ENCODE results near the gene PGAP1. TPM values are rescaled to one million over a fixed set of nuclear protein-coding genes. Genes with fewer than 3 reads are reported as not detected.

Gene PGAP1
- total and polyA plus RNA-seq, 2 donors, result 3.1 to 4.2 TPM

DNA sequence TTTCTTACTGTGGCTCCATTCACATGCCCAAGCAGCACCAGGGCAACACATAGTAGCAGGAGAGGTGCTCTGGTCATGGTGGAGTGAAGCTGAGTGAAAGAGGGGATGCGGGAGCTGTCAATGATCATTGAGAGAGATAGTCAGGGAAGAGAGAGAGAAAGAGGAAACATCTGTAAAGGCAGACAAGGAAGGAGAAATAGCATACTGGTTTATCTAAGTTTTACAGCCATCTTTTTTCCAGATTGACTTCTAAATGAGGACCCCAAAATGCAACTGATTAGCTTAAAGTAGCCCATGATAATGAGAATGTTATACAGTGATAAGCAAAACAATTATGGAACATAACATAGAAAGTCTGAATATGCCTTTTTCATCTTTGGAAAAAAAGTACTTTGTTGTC is 117.2 kb downstream of the PGAP1 start, which contains the start of gene C2orf66:
Gene C2orf66 (minus strand): TSS at position 96 of the 400 bp plus-strand sequence. CDS start 19 bp downstream, at position 77.
- WGBS, result 70% methylated on average over 1 of the region's 1 CpG
- no peaks in the 10 kb centered on the region for H3K4me1 ChIP-seq (ENCODE audit: control insufficient read depth in 2 of 2, insufficient read depth in 2 of 2, low read length in 2 of 2)
- no peak for DNase-seq (ENCODE audit: low read depth in 6 of 9, low spot score in 9 of 9)
- no peaks in the 10 kb centered on the region for H3K27me3 ChIP-seq (ENCODE audit: control insufficient read depth in 2 of 2, insufficient read depth in 1 of 2, low read length in 1 of 2)
- H3K4me3 ChIP-seq (ENCODE audit: low read length in 2 of 2), result no peak within 1 kb of the TSS
- H3K27ac ChIP-seq (ENCODE audit: low read depth in 1 of 2, low read length in 1 of 2), result no peak within 1 kb of the TSS
- no peaks in the 10 kb centered on the region for H3K36me3 ChIP-seq (ENCODE audit: control insufficient read depth in 2 of 2, insufficient read depth in 2 of 2, low read length in 1 of 2)
- H3K9me3 ChIP-seq (ENCODE audit: control insufficient read depth in 2 of 2, insufficient read depth in 1 of 2, low read length in 1 of 2), result no peaks in the 10 kb centered on the region

DNA sequence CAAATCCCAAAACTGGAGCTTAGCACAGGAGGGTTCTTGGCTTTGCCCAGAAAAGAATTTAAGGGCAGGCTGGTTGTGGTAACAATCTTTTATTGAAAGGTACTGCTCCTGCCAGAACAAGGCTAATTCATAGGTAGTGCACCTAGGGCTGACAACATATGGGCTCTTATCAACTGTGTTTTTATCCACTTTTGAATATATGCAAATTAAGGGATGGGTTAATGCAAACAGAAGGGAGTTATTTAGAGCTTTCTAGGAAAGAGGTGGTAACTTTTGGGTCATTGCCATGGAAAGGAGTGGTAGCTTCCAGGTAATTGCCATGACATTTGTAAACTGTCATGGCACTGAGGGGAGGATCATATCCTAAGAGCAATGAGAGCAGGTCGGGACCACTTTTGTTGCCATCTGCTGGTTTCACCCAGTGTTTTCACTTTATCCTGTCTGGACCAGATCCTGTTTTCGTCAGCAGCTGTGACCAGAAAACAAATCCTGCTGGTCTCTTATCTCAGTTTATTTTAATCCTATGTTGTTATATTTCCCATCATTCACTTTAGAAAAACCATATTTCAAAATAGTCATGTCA is 118.3 kb downstream of the PGAP1 start:
- Histone ChIP-seq H3K27me3 (ENCODE audit: control insufficient read depth in 2 of 2, insufficient read depth in 1 of 2, low read length in 1 of 2) (no peaks in the 10 kb centered on the region), H3K27ac (ENCODE audit: low read depth in 1 of 2, low read length in 1 of 2) (no peak overlapping the region), H3K36me3 (ENCODE audit: control insufficient read depth in 2 of 2, insufficient read depth in 2 of 2, low read length in 1 of 2) (no peaks in the 10 kb centered on the region), H3K9me3 (ENCODE audit: control insufficient read depth in 2 of 2, insufficient read depth in 1 of 2, low read length in 1 of 2) (no peaks in the 10 kb centered on the region), H3K4me3 (ENCODE audit: low read length in 2 of 2) (no peak overlapping the region), H3K4me1 (ENCODE audit: control insufficient read depth in 2 of 2, insufficient read depth in 2 of 2, low read length in 2 of 2) (no peaks in the 10 kb centered on the region)
- DNase-seq (ENCODE audit: low read depth in 6 of 9, low spot score in 9 of 9), result no peak
- WGBS, result 88% methylated on average over 2 of the region's 2 CpGs

DNA sequence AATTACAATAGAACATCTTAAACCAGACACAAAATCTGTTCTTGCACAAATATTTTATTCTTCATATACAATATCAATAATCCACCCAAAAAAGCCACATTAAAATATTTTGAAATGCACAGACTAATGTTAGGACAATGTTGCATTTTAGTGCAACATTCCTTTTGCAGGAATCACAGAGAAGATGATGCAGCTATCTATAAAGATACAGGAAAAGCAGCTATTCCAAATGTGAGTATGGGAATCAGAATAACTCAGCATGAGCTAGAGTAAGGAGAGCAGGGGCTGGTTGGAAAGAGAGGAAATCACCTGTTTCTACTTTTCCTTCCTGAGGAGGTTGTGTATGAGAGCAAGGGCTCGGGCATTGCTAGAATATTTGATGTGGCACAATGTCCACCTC is 122.1 kb downstream of the PGAP1 start:
- WGBS, result 9% methylated on average over 1 of the region's 1 CpG
- no peak overlapping the region for H3K27ac ChIP-seq (ENCODE audit: low read depth in 1 of 2, low read length in 1 of 2)

DNA sequence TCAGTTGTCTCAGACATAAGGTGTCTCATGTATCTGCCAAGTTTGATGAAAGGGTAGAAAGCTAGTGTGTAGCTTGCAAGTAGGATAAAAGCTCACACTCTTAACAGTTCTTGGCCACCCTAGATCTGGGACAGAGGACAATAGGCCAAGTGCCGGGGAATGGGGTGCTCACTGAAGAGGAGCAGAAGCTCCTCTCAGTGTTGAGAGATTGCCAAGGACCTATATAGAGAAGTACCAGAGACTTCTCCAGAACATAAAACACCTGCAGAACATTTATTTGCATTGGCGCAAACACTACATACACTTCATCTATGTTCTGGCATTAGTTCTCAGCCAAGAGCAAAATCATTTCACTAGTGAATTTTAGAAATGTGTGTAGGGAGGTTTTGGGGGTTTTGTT is 124.1 kb downstream of the PGAP1 start:
- 96% methylated on average over 2 of the region's 2 CpGs for WGBS
- H3K9me3 ChIP-seq (ENCODE audit: control insufficient read depth in 2 of 2, insufficient read depth in 1 of 2, low read length in 1 of 2), result no peaks in the 10 kb centered on the region
- DNase-seq (ENCODE audit: low read depth in 6 of 9, low spot score in 9 of 9), result no peak
- peaks cover 0 to 4% of the 10 kb centered on the region in 2 donors for H3K36me3 ChIP-seq (ENCODE audit: control insufficient read depth in 2 of 2, insufficient read depth in 2 of 2, low read length in 1 of 2)
- peak overlapping the region in 1 of 2 donors; percentile 6 for H3K27ac ChIP-seq (ENCODE audit: low read depth in 1 of 2, low read length in 1 of 2)
- H3K4me3 ChIP-seq (ENCODE audit: low read length in 2 of 2), result no peak overlapping the region
- no peaks in the 10 kb centered on the region for H3K27me3 ChIP-seq (ENCODE audit: control insufficient read depth in 2 of 2, insufficient read depth in 1 of 2, low read length in 1 of 2)
- H3K4me1 ChIP-seq (ENCODE audit: control insufficient read depth in 2 of 2, insufficient read depth in 2 of 2, low read length in 2 of 2), result peaks cover 0 to 10% of the 10 kb centered on the region in 2 donors

More for the DNA sequence above, 122.1 kb downstream of the PGAP1 start:
- no peak for DNase-seq (ENCODE audit: low read depth in 6 of 9, low spot score in 9 of 9)
- Histone ChIP-seq H3K4me3 (ENCODE audit: low read length in 2 of 2) (no peak overlapping the region), H3K27me3 (ENCODE audit: control insufficient read depth in 2 of 2, insufficient read depth in 1 of 2, low read length in 1 of 2) (no peaks in the 10 kb centered on the region), H3K4me1 (ENCODE audit: control insufficient read depth in 2 of 2, insufficient read depth in 2 of 2, low read length in 2 of 2) (peaks cover 0 to 3% of the 10 kb centered on the region in 2 donors), H3K9me3 (ENCODE audit: control insufficient read depth in 2 of 2, insufficient read depth in 1 of 2, low read length in 1 of 2) (no peaks in the 10 kb centered on the region), H3K36me3 (ENCODE audit: control insufficient read depth in 2 of 2, insufficient read depth in 2 of 2, low read length in 1 of 2) (no peaks in the 10 kb centered on the region)

DNA sequence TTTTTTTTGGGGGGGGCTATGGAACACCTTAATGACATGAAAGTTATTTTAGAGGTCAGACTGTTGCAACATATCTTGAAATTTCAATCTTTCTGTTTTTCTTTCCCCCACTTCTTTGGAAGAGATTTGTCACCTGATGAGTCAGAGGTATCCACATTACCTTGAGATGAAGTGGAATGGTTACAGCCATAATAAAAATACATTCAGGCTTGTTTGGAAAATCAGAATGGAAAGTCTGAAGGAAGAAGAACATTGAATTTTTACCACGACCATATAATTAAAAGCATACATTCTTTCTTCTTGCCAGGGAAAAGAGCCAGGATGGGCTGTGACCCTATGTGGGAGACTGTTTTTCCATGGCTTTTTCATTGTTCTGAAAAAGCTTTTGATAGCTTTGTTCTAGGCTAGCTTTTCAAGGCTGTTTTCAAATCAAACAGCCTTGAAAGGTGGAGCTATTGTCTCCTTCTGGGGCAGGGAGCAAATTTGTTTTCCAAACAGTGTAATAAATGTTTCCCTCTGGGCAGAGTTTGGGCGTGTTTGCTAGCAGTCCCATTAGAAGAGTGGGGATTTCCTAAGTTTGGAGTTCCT is 124.7 kb downstream of the PGAP1 start:
- peaks cover 0 to 10% of the 10 kb centered on the region in 2 donors for H3K4me1 ChIP-seq (ENCODE audit: control insufficient read depth in 2 of 2, insufficient read depth in 2 of 2, low read length in 2 of 2)
- H3K36me3 ChIP-seq (ENCODE audit: control insufficient read depth in 2 of 2, insufficient read depth in 2 of 2, low read length in 1 of 2), result peaks cover under 1 to 11% of the 10 kb centered on the region in 2 donors
- no peak overlapping the region for H3K4me3 ChIP-seq (ENCODE audit: low read length in 2 of 2)
- H3K9me3 ChIP-seq (ENCODE audit: control insufficient read depth in 2 of 2, insufficient read depth in 1 of 2, low read length in 1 of 2), result no peaks in the 10 kb centered on the region
- WGBS, result 63% methylated on average over 2 of the region's 2 CpGs
- no peaks in the 10 kb centered on the region for H3K27me3 ChIP-seq (ENCODE audit: control insufficient read depth in 2 of 2, insufficient read depth in 1 of 2, low read length in 1 of 2)
- peak in 1 of 9 donors; percentile 7 for DNase-seq (ENCODE audit: low read depth in 6 of 9, low spot score in 9 of 9)
- H3K27ac ChIP-seq (ENCODE audit: low read depth in 1 of 2, low read length in 1 of 2), result no peak overlapping the region

DNA sequence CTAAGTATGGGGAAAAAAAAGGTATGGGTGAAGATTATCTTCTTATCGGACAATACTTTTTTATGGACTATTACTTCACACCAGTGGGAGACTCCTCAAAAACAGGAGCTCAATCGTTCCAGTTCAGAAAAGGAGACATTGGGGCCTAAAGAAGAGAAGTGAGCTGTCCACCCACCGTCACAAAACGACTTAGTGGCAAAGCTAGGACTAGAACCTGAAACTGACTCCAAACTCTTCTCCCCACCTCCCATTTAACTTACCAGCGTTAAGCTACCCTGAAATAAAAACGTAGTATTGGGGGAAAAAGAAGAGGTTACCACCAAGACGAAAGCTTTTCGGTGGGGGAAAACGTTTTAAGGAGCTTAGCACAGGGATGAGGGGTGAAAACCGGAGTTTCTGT is 127.5 kb downstream of the PGAP1 start:
- 9% methylated on average over 10 of the region's 10 CpGs for WGBS
- no peaks in the 10 kb centered on the region for H3K27me3 ChIP-seq (ENCODE audit: control insufficient read depth in 2 of 2, insufficient read depth in 1 of 2, low read length in 1 of 2)
- H3K36me3 ChIP-seq (ENCODE audit: control insufficient read depth in 2 of 2, insufficient read depth in 2 of 2, low read length in 1 of 2), result peaks cover 10 to 22% of the 10 kb centered on the region in 2 donors
- H3K4me1 ChIP-seq (ENCODE audit: control insufficient read depth in 2 of 2, insufficient read depth in 2 of 2, low read length in 2 of 2), result peaks cover 0 to 10% of the 10 kb centered on the region in 2 donors
- peak overlapping the region; percentile 90 to 96 for H3K4me3 ChIP-seq (ENCODE audit: low read length in 2 of 2)
- DNase-seq (ENCODE audit: low read depth in 6 of 9, low spot score in 9 of 9), result peak in 1 of 9 donors; percentile 3
- no peaks in the 10 kb centered on the region for H3K9me3 ChIP-seq (ENCODE audit: control insufficient read depth in 2 of 2, insufficient read depth in 1 of 2, low read length in 1 of 2)
- peak overlapping the region; percentile 91 to 95 for H3K27ac ChIP-seq (ENCODE audit: low read depth in 1 of 2, low read length in 1 of 2)

DNA sequence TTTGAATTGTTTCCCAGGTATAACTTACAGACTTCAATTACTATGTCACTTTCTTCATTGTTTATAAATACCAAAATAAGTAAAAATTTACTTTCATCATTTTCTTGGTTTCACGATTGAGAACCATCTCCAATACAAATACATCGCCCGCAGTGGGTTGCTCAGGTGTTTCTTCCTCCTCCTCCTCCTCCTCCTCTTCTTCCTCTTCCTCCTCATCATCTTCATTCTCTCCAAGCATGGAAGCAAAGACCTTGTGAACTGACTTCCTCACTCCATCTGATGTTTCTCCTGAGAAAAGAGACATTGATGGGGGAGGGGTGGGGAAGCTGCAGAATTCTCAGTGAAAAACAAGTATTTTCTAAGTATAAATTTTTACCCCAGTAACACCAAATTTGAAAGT is 133.6 kb downstream of the PGAP1 start:
- no peak overlapping the region for H3K27ac ChIP-seq (ENCODE audit: low read depth in 1 of 2, low read length in 1 of 2)
- no peak for DNase-seq (ENCODE audit: low read depth in 6 of 9, low spot score in 9 of 9)
- WGBS, result 97% methylated on average over 3 of the region's 3 CpGs
- H3K4me1 ChIP-seq (ENCODE audit: control insufficient read depth in 2 of 2, insufficient read depth in 2 of 2, low read length in 2 of 2), result no peaks in the 10 kb centered on the region
- H3K27me3 ChIP-seq (ENCODE audit: control insufficient read depth in 2 of 2, insufficient read depth in 1 of 2, low read length in 1 of 2), result no peaks in the 10 kb centered on the region
- no peak overlapping the region for H3K4me3 ChIP-seq (ENCODE audit: low read length in 2 of 2)
- H3K36me3 ChIP-seq (ENCODE audit: control insufficient read depth in 2 of 2, insufficient read depth in 2 of 2, low read length in 1 of 2), result peaks cover 23 to 76% of the 10 kb centered on the region in 2 donors
- H3K9me3 ChIP-seq (ENCODE audit: control insufficient read depth in 2 of 2, insufficient read depth in 1 of 2, low read length in 1 of 2), result no peaks in the 10 kb centered on the region

DNA sequence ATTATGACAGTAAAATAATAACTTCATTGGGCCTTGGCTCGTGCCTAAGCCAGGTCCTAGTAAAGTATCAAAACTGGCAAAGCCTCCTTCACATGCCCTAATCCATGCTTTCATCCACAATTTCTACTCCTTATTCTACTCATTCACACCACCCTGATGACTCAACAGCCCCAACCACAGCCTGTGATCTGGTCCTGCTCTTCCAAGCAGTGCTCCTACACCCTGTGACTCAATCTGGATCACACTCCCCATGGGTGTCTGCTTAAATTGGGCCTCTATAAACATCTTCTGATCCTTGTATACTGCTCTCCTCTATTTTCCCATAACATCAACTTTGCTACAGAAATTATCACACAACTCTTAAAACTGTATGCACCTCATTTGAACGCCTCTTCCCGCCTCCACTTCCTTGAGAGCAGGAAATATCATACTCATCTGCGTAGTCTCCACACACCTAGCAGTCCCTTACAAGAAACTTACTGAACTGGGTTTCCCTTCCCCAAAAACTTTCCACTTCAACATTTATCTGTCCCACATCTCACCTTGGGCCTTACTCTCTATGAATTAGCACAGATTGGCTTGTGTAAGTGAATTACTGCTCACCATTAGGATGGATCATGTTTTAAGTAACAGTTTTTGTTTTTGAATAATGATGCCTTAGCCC is 142.9 kb downstream of the PGAP1 start:
- no peak for DNase-seq (ENCODE audit: low read depth in 6 of 9, low spot score in 9 of 9)
- 97% methylated on average over 4 of the region's 4 CpGs for WGBS
- no peak overlapping the region for H3K4me3 ChIP-seq (ENCODE audit: low read length in 2 of 2)

More for the DNA sequence above, 142.9 kb downstream of the PGAP1 start:
- Histone ChIP-seq H3K27ac (ENCODE audit: low read depth in 1 of 2, low read length in 1 of 2) (no peak overlapping the region), H3K9me3 (ENCODE audit: control insufficient read depth in 2 of 2, insufficient read depth in 1 of 2, low read length in 1 of 2) (no peaks in the 10 kb centered on the region), H3K36me3 (ENCODE audit: control insufficient read depth in 2 of 2, insufficient read depth in 2 of 2, low read length in 1 of 2) (peaks cover 33 to 75% of the 10 kb centered on the region in 2 donors), H3K4me1 (ENCODE audit: control insufficient read depth in 2 of 2, insufficient read depth in 2 of 2, low read length in 2 of 2) (no peaks in the 10 kb centered on the region), H3K27me3 (ENCODE audit: control insufficient read depth in 2 of 2, insufficient read depth in 1 of 2, low read length in 1 of 2) (no peaks in the 10 kb centered on the region)

Measured in thymus (tissue), 11 donors.